SIG-M5 (cell line): ENCODE data around the gene CELA3A.
"Not testable (repeated sequence)": the region's sequence is repeated elsewhere in the genome, so short reads cannot be mapped to it uniquely, and the experiment has no call there.

ENCODE experiments used
- DNase-seq: peaks from one replicate; lab custom pipeline; 2025; lab: John Stamatoyannopoulos, UW

Gene CELA3A, protein sequence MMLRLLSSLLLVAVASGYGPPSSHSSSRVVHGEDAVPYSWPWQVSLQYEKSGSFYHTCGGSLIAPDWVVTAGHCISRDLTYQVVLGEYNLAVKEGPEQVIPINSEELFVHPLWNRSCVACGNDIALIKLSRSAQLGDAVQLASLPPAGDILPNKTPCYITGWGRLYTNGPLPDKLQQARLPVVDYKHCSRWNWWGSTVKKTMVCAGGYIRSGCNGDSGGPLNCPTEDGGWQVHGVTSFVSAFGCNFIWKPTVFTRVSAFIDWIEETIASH

GRCh38 chr1:22001409-22001808 lies at the start of gene CELA3A:
Gene CELA3A (plus strand): TSS chr1:22001657. CDS start chr1:22001675, 18 bp downstream.
- no peak for DNase-seq

DNA sequence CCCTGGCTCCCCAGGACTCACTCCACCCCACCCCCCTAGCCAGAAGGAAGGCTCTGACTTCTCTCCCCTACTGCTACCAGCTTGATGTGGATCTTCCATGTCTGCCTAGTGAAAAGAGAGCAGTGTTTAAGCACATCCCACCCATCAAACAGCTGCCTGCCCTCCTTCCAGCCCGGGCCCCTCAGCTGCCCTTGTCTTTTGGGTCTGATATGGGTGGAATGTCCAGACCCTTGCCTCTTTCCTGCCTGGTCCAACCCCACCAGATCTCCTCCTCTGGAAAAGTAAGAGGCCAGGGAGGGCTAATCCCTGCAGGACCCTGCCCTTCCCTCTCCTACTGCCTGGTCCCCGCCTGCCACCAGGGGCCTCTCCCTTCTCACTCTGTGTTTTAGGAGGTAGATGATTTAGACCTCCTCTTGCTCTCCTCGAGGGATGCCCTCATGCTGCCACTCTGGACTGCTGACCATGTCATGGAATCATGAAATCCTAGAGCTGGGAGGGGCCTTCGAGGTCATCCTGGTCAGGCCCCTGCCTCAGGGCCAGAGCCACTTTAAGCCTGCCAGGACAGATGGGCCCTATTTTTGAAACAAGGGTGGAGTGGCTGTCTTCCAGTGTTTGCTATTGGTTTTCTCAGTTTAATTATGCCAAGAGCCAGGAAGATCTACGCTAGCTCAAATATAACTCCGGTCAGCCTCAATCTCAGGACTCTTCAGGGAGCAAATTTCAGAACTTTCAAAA lies 48.5 kb upstream of the CELA3A start:
- no peak for DNase-seq

DNA sequence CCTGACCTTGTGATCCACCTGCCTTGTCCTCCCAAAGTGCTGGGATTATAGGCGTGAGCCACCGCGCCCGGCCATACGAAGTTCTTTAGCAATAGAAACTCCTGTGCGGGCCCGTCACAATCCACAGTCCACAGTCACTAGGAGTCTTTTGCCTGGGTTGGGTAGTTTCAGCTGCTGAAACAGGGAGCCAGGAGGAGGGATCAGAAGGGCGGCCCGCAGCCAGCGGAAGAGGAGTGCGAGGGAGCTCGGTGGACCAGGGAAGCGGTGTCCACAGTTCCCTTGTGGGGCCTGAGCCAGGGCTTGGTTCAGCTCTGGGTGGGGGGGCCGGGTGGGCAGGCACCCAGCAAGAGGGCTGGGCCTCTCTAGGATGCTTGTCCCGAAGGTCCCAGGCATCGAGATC lies 46.4 kb upstream of the CELA3A start:
- DNase-seq: no peak

DNA sequence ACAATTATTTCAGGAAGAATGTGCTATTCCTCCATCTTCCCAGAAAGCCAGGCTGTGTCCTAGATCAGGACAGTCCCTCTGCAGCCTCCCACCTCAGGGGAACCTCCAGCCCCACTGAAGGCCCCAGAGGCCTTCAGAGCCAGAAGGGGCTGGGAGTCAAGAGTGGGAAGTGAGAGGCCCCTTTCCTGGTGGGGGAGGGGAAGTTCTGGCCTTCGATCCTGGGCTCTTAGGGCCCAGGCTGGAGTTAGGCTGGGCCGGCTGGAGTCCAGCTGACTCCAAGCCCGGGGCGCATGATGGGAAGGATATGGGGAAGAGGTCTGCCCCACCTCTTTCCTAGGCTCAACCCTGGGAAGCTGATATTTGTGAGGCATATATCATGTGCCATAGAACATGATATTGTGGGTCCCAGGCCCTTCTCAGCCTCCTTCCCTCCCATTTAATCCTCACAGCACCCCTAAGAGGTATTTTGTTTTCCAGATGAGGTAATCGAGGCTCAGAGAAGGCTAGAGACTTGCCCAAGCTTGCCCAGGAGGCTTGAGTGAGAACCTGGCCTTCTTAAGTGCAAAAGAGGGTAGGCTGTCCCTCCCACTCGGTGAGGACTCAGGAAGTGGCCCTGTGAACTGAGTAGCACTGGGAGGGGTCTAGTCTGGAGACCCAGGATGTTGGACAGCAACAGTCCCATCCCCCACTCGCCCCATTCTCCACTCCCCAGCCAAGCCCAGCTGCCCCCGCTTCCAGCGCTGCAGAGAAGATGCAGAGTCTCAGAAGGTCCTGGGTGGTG lies 45.8 kb upstream of the CELA3A start:
- no peak for DNase-seq

- no peak for DNase-seq
Observed at GRCh38 chr1:21956720-21957552, 44.5 kb upstream of the CELA3A start.

GRCh38 chr1:21961337-21961736 lies 40.1 kb upstream of the CELA3A start:
- DNase-seq: no peak

DNA sequence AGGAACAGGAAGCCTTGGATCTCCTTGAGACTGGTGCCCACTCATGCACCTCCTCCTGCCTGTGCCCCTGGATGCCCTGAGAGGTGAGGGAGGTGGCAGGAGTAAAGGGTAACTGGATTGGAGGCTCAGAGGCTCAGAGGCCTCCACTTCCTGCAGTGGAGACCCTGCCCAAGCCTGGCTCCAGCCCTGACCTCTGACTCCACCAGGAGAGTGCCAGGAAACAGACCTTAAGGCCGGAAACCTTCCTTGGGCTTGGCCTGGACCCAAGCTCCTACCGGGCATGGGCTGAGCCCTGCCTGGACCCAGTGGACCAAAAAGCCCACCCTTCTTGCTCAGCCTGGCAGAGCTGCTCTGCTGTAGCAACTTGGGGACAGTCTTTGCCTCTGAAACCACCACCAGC lies 39.7 kb upstream of the CELA3A start:
- no peak for DNase-seq

DNA sequence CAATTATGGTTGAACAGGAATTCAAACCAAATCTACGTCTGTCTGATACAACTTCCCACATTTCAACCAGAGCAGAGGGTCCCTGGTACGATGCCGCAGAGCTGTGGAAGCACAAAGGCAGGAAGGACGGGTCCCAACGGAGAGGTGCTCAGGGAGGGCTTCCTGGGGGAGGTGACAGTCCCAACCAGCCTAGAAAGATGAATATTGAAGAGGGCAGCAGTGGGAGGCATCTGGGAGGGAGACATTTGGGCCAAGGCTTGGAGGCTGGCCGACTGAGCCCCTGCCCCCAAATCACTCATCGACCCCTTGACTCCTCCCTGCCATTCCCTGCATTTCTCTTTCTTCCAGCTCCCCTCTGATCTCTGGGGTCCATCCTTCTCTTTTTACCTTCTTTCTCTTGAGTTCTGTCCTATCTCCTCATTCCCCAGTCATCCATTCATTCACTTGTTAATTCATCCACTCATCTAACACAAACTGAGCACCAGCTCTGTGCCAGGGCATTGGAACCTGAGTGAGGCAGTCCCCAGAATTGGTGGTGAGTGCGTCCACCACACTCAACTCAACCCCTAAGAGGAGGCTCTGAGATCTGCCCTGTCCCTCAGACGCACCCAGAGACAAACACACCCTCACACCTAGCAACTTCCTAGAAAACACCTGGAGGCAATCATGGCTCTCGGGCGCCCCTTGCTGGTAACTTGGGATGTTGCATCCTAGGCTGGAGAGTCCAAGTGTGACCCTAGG lies 37.8 kb upstream of the CELA3A start:
- no peak for DNase-seq

DNA sequence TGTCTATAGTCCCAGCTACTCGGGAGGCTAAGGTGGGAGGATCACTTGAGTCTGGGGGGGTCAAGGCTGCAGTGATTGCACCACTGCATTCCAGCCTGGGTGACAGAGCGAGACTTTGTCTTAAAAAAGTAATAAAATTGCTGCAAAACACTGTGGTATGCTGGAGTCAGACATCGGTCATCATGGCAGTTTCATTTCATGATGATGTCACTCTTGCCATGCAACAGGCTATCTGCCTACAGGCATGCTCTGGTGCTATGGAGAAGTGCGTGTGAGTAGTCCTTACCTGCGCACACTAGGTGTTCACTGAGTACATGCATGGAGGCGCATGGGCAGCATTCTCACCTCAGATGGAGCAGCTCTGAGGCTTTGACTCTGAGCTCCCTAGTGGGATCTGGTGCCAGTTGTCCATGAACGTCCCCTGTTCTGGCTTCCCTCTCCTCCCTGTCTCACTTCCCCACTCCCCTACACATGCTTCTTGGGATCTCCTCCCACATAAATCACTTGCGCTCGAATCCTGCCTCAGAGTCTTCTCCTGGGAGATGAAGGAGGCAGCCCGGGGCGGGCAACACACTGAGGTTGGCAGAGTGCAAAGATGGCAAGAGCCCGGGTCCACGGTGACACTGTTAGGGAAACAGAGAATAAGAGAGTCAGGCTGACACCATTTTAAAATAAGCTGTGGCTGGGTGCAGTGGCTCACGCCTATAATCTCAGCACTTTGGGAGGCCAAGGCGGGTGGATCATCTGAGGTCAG lies 35.0 kb upstream of the CELA3A start:
- no peak for DNase-seq

DNA sequence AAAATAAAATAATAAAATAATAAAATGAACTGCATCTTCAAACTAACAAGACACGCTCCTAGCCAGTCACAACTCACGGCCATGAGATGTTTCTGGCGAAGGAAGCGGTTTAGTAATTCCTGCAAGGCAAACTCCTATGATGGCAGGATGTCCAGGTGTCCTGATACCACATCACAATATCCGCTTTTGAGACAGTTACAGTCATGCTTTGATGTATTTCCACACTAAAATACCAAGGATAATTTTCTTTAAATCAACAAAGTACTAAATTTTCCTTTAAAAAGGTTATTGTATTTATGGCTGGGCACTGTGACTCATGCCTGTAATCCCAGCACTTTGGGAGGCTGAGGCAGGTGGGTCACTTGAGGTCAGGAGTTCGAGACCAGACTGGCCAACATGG lies 34.2 kb upstream of the CELA3A start:
- DNase-seq: not testable (repeated sequence)

- not testable (repeated sequence) for DNase-seq
Observed at GRCh38 chr1:21969066-21969465, 32.4 kb upstream of the CELA3A start.

DNA sequence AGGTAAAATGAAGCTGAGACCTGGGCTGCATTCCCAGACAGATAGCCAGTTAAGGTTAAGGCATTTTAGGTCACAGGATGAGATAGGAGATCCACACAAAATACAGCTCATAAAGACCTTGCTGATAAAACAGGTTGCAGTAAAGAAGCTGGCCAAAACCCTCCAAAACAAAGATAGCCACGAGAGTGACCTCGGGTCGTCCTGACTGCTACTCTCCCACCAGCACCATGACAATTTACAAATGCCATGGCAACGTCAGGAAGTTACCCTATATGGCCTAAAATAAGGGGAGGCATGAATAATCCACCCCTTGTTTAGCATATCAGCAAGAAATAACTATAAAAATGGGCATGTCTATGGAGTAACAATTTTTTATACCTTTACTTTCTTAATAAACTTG lies 30.9 kb upstream of the CELA3A start:
- DNase-seq: not testable (repeated sequence)

DNA sequence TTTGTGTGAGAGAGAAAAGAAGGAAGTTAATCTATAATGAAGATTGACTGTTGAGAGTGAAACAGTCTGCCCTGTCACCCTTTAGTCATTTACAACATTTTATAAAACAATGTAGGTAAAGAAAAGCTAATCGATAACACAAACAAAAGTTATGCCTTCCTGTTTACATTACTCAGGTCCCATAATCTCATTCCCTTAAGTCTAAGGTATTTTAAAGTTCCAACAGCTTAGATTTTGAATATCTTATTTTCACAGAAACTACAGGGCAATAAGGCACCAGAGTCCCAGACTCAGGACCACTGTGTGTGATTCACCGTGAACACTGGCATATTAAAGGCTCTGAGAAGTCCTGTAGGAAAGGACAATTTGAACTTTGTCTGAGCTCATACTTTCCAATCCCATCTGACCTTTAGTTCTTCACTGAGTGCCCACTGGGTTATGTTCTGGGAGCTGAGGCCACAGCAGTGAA lies 28.4 kb upstream of the CELA3A start:
- not testable (repeated sequence) for DNase-seq

GRCh38 chr1:21973948-21974347 lies 27.5 kb upstream of the CELA3A start:
- DNase-seq: not testable (repeated sequence)

- DNase-seq: not testable (repeated sequence)
Observed at GRCh38 chr1:21974699-21975098, 26.8 kb upstream of the CELA3A start.

GRCh38 chr1:21975296-21975695 lies 26.2 kb upstream of the CELA3A start:
- not testable (repeated sequence) for DNase-seq

- not testable (repeated sequence) for DNase-seq
Observed at GRCh38 chr1:21976703-21977239, 24.7 kb upstream of the CELA3A start, which contains the start of gene CELA3B. Gene CELA3B (plus strand): TSS chr1:21977022. CDS start chr1:21977040, 18 bp downstream.

DNA sequence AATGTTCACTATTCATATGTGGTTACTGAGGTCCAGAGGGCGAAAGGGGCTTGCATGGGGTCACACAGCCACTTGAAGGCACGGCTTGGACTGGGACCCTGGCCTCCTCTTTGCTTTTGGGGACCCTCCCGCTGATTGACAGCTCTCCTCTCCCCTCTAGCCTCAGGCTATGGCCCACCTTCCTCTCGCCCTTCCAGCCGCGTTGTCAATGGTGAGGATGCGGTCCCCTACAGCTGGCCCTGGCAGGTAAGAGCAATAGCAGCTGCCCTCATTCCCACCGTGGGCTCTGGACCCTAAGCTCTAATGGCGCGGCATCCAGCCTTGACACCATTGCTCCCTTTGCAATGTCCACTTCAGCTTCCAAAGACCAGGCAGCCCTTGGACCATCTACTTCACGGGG lies 23.2 kb upstream of the CELA3A start:
- DNase-seq: not testable (repeated sequence)

DNA sequence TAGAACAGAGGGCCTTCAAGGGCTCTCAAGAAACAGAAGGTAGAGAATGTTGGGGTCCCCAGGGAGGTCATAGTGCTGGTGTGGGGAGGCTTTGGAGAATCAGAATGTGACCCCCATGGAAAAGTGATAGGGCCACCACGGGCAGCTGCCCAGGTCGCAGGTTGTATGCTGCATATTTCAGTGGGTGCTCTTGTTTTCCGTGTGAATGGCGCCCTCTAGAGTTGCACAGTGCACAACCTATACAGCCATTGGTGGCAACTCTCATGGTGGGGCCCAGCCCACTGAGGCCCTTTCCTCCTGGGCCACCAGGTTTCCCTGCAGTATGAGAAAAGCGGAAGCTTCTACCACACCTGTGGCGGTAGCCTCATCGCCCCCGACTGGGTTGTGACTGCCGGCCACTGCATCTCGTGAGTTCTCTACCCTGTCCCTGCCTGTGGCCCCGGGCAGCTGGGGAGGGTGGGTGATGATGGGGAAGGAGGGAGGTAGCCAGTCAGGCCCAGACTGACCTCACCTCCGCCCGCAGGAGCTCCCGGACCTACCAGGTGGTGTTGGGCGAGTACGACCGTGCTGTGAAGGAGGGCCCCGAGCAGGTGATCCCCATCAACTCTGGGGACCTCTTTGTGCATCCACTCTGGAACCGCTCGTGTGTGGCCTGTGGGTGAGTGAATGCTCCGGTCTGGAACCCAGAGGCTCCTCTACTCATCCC lies 20.8 kb upstream of the CELA3A start:
- not testable (repeated sequence) for DNase-seq
